Fibroblast of villous mesenchyme (primary cell): Measurements from ENCODE around the gene NSRP1. TPM values are rescaled to one million over a fixed set of nuclear protein-coding genes. Genes with fewer than 3 reads are reported as not detected.
"Not testable (repeated sequence)": the region's sequence is repeated elsewhere in the genome, so short reads cannot be mapped to it uniquely, and the experiment has no call there.

Source experiments
- DNase-seq: peaks from one replicate; pipeline ENCODE4 v3.0.0-alpha.2; 2010; ENCODE audit warnings: low read depth
- H3K4me3 ChIP-seq: 2 replicates; pipeline ENCODE4 v1.5.1; 2011; ENCODE audit warnings: low read depth, mild to moderate bottlenecking, low read length
- CTCF ChIP-seq: IDR thresholded peaks from 2 replicates; pipeline ENCODE4 v1.5.1; 2012; ENCODE audit warnings: low read depth, mild to moderate bottlenecking, low read length; ENCODE audit not compliant: insufficient read depth
- total RNA-seq: library from RNA; depleted of rRNA; stranded (reverse); fragments of >200 nt; gene quantifications from 2 replicates; pipeline ENCODE4 v1.2.3, GENCODE V29; 2012

The NSRP1 gene
- total RNA-seq, 1 donor, result 10.8 TPM

- DNase-seq, result no peak
- no peak overlapping the region for H3K4me3 ChIP-seq
- TF ChIP-seq CTCF, result no peak
Observed at GRCh38 chr17:30191072-30191471, 74.5 kb downstream of the NSRP1 start.

DNA sequence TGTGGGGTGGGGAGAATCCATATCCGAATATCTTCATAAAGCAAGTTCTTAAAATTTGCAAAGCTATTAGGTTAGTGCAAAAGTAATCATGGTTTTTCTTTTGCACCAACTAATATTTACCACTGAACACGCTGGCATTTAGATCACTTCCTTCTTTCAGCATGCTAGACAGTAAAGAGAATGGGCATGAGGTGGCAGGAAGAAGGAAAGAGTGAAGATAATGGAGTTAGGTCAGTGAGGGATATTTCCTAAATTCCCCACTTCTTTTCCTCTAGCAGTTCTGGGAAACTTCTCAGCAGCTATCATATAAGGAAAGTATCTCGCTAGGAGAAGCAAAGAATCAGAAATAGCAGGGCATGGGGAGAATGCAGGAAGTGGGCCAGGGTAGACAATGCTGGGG, 79.9 kb downstream of the NSRP1 start:
- TF ChIP-seq CTCF, result no peak
- H3K4me3 ChIP-seq, result no peak overlapping the region
- no peak for DNase-seq

- DNase-seq, result no peak
- H3K4me3 ChIP-seq, result no peak overlapping the region
- no peak for TF ChIP-seq CTCF
Observed at GRCh38 chr17:30197416-30197815, 80.8 kb downstream of the NSRP1 start.

GRCh38 chr17:30199600-30199999, 83.0 kb downstream of the NSRP1 start:
- no peak overlapping the region for H3K4me3 ChIP-seq
- no peak for TF ChIP-seq CTCF
- no peak for DNase-seq

- no peak for DNase-seq
- no peak overlapping the region for H3K4me3 ChIP-seq
- no peak for TF ChIP-seq CTCF
Observed at GRCh38 chr17:30200106-30200505, 83.5 kb downstream of the NSRP1 start.

- H3K4me3 ChIP-seq, DNase-seq: not testable (repeated sequence)
Observed at GRCh38 chr17:30200656-30201055, 84.0 kb downstream of the NSRP1 start.

DNA sequence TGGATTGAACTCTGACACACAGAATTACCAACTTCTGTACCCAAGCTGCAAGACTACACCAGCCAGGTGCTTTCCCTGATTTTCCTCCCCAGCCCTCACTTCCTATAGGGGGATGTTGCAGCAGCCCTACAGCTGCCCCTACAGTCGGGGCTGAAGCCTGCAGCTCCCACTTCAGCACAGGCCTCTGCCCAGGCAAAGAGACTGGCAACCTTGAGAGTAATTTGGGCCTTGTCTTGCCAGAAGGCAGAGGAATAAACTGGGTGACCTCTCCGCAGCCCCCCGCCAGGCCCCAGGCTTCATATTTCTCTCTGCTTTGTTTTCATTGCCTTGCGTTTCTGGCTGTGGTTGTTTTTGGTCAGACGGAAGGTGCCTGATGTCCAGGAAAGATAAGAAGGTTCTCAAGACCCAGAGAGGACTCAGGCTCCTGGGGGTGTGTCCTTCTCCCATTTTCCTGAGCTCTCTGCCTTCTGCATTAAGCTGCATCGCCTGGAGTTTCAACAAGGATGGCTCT, 86.9 kb downstream of the NSRP1 start:
- no peak overlapping the region for H3K4me3 ChIP-seq
- no peak for TF ChIP-seq CTCF
- no peak for DNase-seq
